Metanephros (tissue), 2 donors: ENCODE data around the gene ERBIN. TPM values are rescaled to one million over a fixed set of nuclear protein-coding genes. Genes with fewer than 3 reads are reported as not detected.

Source experiments
- small RNA-seq: library from RNA; depleted of rRNA; stranded (forward); fragments of <200 nt; gene quantifications from one replicate; pipeline ENCODE3, GENCODE V24; 2014; ENCODE audit warnings: low replicate concordance
- total RNA-seq: library from RNA; depleted of rRNA; stranded (reverse); fragments of >200 nt; gene quantifications from one replicate; pipeline ENCODE4 v1.2.3, GENCODE V29; 2014

The ERBIN gene, protein sequence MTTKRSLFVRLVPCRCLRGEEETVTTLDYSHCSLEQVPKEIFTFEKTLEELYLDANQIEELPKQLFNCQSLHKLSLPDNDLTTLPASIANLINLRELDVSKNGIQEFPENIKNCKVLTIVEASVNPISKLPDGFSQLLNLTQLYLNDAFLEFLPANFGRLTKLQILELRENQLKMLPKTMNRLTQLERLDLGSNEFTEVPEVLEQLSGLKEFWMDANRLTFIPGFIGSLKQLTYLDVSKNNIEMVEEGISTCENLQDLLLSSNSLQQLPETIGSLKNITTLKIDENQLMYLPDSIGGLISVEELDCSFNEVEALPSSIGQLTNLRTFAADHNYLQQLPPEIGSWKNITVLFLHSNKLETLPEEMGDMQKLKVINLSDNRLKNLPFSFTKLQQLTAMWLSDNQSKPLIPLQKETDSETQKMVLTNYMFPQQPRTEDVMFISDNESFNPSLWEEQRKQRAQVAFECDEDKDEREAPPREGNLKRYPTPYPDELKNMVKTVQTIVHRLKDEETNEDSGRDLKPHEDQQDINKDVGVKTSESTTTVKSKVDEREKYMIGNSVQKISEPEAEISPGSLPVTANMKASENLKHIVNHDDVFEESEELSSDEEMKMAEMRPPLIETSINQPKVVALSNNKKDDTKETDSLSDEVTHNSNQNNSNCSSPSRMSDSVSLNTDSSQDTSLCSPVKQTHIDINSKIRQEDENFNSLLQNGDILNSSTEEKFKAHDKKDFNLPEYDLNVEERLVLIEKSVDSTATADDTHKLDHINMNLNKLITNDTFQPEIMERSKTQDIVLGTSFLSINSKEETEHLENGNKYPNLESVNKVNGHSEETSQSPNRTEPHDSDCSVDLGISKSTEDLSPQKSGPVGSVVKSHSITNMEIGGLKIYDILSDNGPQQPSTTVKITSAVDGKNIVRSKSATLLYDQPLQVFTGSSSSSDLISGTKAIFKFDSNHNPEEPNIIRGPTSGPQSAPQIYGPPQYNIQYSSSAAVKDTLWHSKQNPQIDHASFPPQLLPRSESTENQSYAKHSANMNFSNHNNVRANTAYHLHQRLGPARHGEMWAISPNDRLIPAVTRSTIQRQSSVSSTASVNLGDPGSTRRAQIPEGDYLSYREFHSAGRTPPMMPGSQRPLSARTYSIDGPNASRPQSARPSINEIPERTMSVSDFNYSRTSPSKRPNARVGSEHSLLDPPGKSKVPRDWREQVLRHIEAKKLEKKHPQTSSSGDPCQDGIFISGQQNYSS (N-terminal part only)
- 126 TPM for total RNA-seq

DNA sequence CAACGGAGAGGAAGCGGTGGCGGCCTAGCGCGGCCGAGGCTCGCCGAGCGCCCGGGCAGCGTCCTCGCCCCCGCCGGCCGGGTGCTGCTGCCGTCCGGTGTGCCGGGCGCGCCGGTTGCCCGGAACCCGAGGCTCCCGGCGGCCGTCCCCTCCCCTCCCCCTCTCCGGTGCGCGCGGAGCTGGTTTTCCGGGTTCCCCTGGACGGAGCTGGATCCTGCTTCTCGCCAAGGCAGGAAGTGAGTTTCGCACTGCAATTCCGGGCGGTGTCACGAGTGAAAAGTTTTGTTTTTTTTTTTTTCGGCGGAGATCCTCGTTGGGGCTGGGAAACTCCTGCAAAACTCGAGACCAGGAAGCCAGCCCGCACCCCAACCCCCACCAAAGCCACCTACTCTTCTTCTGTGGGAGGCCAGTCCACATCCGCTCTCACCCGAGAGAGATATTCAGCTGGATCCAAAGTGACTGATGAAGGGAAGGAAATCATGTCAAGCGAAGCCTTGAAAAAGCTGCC, at the start of gene ERBIN:
Gene ERBIN (plus strand): TSS at position 300 of the 508 bp plus-strand sequence. CDS start 66,144 bp downstream, outside the sequence.

Small RNAs within 50 kb of the gene (small RNA-seq; reads per million reads assigned to genes)
- not detected for gene RF00598

Other genes starting within 250 kb of the ERBIN start
- gene SGTB, start 204.5 kb upstream of the ERBIN start, total RNA-seq, result 5.5 TPM
- 19.9 TPM for gene NLN, start 204.4 kb upstream of the ERBIN start, total RNA-seq
- gene SREK1, start 217.7 kb downstream of the ERBIN start, total RNA-seq, result 178 TPM